ENCODE data around the gene PFAS.
A peak's percentile ranks its signal among the peaks of the same experiment; 100 is the strongest.

Gene PFAS

DNA sequence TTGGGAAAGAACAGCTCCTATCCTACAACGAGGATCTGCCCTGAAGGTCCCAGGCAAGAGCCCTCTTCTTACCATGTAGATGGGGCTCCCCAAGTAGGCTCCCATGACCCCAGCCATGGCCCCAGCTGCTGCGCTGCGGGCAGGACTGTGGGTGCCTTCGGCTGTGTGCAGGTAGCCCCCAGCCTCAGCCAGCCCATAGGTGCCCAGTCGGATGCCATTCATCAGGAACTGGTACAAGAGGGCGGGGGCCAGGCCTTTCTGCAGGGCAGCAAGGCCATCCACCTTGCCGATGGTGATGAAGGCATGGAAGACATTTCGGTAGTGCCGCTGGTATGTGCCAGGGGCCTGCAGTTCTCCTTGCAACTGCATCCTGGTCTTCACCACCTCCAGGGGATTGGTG lies 45.3 kb downstream of the PFAS start:
- peak overlapping the region; percentile 79 for H3K4me2 ChIP-seq (ENCODE audit: low read depth, low read length, poor library complexity, severe bottlenecking)
- peaks cover 8% of the 10 kb centered on the region; the same call in 1 of the 2 replicates for H3F3A ChIP-seq (ENCODE audit: insufficient read depth)
- no peaks in the 10 kb centered on the region for H3K9me3 ChIP-seq (ENCODE audit: insufficient read depth, low read length)
- no peak for TF ChIP-seq CTCF (IDR thresholded peaks at IDR 0.05; ENCODE audit: insufficient read depth, low read length, poor library complexity, severe bottlenecking)
- no peak for TF ChIP-seq EZH2phosphoT487 (conservative IDR thresholded peaks at IDR 0.05; ENCODE audit: low read length)
- no peak overlapping the region for H3K4me3 ChIP-seq (ENCODE audit: insufficient read depth, low read length, poor library complexity, severe bottlenecking)
- no peak overlapping the region for H2AFZ ChIP-seq (ENCODE audit: low read depth, low read length, severe bottlenecking)
- H3K27me3 ChIP-seq (ENCODE audit: low read length): no peaks in the 10 kb centered on the region
- H4K20me1 ChIP-seq (ENCODE audit: low read depth, low read length): no peaks in the 10 kb centered on the region
- no peak overlapping the region for H3K27ac ChIP-seq (ENCODE audit: low read depth, low read length)
- H3K36me3 ChIP-seq (ENCODE audit: low read length): no peaks in the 10 kb centered on the region
- no peaks in the 10 kb centered on the region for H3K9me2 ChIP-seq (replicated peaks; ENCODE audit: insufficient read depth, low read length)
- peaks cover 1% of the 10 kb centered on the region; the same call in 1 of the 2 replicates for H3K79me2 ChIP-seq (ENCODE audit: insufficient read depth, low read length)
- H3K9ac ChIP-seq (ENCODE audit: low read length): peak overlapping the region; percentile 69

- no peaks in the 10 kb centered on the region for H4K20me1 ChIP-seq (ENCODE audit: low read depth, low read length)
- peak overlapping the region; percentile 79 for H3K4me2 ChIP-seq (ENCODE audit: low read depth, low read length, poor library complexity, severe bottlenecking)
- peaks cover 8% of the 10 kb centered on the region; the same call in 1 of the 2 replicates for H3F3A ChIP-seq (ENCODE audit: insufficient read depth)
- H2AFZ ChIP-seq (ENCODE audit: low read depth, low read length, severe bottlenecking): peak overlapping the region; percentile 87
- H3K4me3 ChIP-seq (ENCODE audit: insufficient read depth, low read length, poor library complexity, severe bottlenecking): peak overlapping the region; percentile 71
- no peaks in the 10 kb centered on the region for H3K9me3 ChIP-seq (ENCODE audit: insufficient read depth, low read length)
- no peaks in the 10 kb centered on the region for H3K27me3 ChIP-seq (ENCODE audit: low read length)
- H3K79me2 ChIP-seq (ENCODE audit: insufficient read depth, low read length): no peaks in the 10 kb centered on the region
- no peaks in the 10 kb centered on the region for H3K9me2 ChIP-seq (replicated peaks; ENCODE audit: insufficient read depth, low read length)
- no peak for TF ChIP-seq EZH2phosphoT487 (conservative IDR thresholded peaks at IDR 0.05; ENCODE audit: low read length)
- TF ChIP-seq CTCF (IDR thresholded peaks at IDR 0.05; ENCODE audit: insufficient read depth, low read length, poor library complexity, severe bottlenecking): no peak
- H3K9ac ChIP-seq (ENCODE audit: low read length): peak overlapping the region; percentile 69
- H3K27ac ChIP-seq (ENCODE audit: low read depth, low read length): peak overlapping the region; percentile 29; the same call in 1 of the 2 replicates
- H3K36me3 ChIP-seq (ENCODE audit: low read length): no peaks in the 10 kb centered on the region
Observed at GRCh38 chr17:8294814-8295316, 45.8 kb downstream of the PFAS start.

DNA sequence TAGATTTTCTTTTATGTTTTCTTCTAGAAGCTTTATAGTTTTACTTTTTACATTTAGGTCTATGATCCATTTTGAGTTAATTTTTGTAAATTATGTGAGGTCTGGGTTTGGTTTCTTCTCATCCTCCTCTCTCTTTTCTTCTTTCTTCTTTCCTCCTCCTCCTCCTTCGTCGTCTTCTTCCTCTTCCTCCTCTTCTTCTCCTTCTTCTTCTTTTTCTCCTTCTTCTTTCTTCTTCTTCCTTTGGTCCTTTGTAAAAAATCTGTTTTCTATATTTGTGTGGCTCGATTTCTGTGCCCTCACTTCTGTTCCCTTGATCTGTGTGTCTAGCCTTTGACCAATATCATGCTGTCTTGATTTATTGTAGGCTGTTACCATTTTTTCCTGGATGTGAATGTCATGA lies 51.1 kb downstream of the PFAS start:
- H3K9me2 ChIP-seq (replicated peaks; ENCODE audit: insufficient read depth, low read length): no peaks in the 10 kb centered on the region
- H3K9me3 ChIP-seq (ENCODE audit: insufficient read depth, low read length): no peaks in the 10 kb centered on the region
- no peak overlapping the region for H3K9ac ChIP-seq (ENCODE audit: low read length)
- no peak overlapping the region for H3K27ac ChIP-seq (ENCODE audit: low read depth, low read length)
- H3K4me2 ChIP-seq (ENCODE audit: low read depth, low read length, poor library complexity, severe bottlenecking): no peak overlapping the region
- no peak for TF ChIP-seq EZH2phosphoT487 (conservative IDR thresholded peaks at IDR 0.05; ENCODE audit: low read length)
- no peak for TF ChIP-seq CTCF (IDR thresholded peaks at IDR 0.05; ENCODE audit: insufficient read depth, low read length, poor library complexity, severe bottlenecking)
- no peaks in the 10 kb centered on the region for H3K27me3 ChIP-seq (ENCODE audit: low read length)
- H3K79me2 ChIP-seq (ENCODE audit: insufficient read depth, low read length): no peaks in the 10 kb centered on the region
- H2AFZ ChIP-seq (ENCODE audit: low read depth, low read length, severe bottlenecking): peak overlapping the region; percentile 33
- H3F3A ChIP-seq (ENCODE audit: insufficient read depth): peaks cover 9% of the 10 kb centered on the region; the same call in 1 of the 2 replicates
- no peak overlapping the region for H3K4me3 ChIP-seq (ENCODE audit: insufficient read depth, low read length, poor library complexity, severe bottlenecking)
- no peaks in the 10 kb centered on the region for H4K20me1 ChIP-seq (ENCODE audit: low read depth, low read length)
- H3K36me3 ChIP-seq (ENCODE audit: low read length): no peaks in the 10 kb centered on the region
